Inferior parietal cortex (tissue), 1 donor: ENCODE measurements around the gene RUVBL2.
A peak's percentile ranks its signal among the peaks of the same experiment; 100 is the strongest.

Experiments used
- DNase-seq: peaks from one replicate; pipeline ENCODE4 v3.0.0-alpha.2; 2016; ENCODE audit errors: extremely low spot score

The RUVBL2 gene

GRCh38 chr19:48964205-48965039, 29.3 kb upstream of the RUVBL2 start:
- DNase-seq = peak; percentile 44

- peak; percentile 96 for DNase-seq
These were observed 28.5 kb upstream of the RUVBL2 start, which contains the start of gene FTL for GRCh38 chr19:48965040-48965805. Gene FTL (plus strand): TSS chr19:48965309. CDS start chr19:48965508, 199 bp downstream.

DNA sequence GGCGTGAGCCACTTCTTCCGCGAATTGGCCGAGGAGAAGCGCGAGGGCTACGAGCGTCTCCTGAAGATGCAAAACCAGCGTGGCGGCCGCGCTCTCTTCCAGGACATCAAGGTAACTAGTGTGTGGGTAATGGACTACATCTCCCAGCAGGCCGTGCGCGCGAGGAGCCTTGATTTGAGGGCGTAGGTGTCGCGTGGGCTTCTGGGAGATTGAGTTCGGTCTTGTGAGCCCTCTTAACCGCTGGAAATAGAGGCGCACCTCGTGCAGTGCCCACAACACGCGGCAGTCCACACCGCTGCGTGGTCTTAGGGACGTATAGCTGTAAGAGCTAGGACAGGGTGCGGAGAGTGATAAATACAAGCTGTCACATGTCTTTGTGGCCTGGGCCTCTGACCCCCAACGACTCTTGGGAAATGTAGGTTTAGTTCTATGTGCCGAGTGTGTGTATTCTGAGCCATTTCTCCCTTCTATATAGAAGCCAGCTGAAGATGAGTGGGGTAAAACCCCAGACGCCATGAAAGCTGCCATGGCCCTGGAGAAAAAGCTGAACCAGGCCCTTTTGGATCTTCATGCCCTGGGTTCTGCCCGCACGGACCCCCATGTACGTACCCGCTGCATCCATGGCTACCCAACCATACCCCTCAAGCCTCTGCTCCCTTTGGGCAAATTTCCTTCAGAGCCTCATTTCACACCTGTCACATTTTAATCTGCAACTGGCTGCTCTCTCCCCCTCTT, 27.7 kb upstream of the RUVBL2 start:
- peak; percentile 90 for DNase-seq

- no peak for DNase-seq
These were observed 26.9 kb upstream of the RUVBL2 start for GRCh38 chr19:48966541-48967345.

GRCh38 chr19:48967346-48968178, 26.1 kb upstream of the RUVBL2 start:
- peak; percentile 34 for DNase-seq

GRCh38 chr19:48968179-48968661, 25.5 kb upstream of the RUVBL2 start:
- DNase-seq = no peak

DNA sequence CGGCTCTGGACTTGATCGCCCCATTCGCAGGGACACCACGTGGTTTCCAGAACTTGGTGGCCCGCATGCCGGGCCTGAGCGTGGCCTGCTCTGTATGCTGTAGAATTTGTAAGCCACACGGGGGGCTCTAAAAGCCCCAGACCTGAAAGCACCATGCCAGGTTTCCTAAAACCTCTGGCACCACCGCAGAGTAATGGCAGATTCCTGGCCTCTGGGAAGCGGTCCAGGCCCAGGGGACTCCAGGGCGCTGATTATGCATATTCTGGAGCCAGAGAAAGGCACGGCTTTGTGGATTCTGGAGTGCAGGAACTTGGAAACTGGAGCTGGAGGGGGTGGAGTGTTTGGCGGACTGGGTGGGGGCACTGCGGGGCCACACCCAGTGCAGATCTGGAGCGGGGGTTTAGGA, 24.9 kb upstream of the RUVBL2 start:
- no peak for DNase-seq

DNA sequence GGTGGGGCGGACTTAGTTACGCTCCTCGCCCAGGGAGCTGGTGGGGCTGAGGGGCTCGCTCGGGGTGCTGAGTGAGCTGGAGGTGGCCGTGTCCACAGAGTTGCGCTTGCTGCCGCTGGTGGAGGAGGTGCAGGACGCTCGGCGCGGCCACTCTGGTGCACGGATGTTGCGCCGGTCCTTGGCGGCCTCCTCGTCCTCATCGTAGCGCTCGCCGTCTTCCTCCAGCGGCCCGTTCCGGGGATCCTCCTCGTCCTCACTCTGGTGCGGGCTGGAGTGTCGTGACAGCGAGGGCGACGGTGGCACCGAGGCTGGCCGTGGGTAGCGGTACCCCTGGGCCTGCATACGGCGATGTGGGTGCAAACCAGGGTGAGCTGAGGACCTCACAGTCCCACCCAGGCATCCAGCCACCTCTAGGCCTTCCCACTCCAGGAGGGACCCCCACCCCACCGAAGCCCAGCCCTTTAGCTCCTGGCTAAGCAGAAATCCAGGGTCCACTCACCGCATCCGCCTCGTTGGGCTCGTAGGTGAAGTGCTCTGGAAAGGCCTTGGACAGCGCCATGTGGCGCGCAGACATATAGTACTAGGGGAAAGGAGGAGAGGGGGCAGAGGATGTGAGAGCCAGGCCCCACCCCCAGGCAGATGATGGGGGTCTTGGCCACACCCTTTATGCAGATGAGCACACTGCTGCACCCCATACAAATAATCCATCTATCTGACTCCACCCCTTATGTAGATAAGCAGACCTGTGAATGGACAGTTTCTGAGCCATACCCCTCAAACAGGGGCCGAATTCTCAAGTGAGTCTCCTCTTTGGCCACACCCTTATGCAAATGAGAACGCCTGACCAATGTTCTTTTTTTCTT, 24.2 kb upstream of the RUVBL2 start:
- DNase-seq = no peak

- no peak for DNase-seq
These were observed 23.4 kb upstream of the RUVBL2 start for GRCh38 chr19:48970139-48970766.

DNA sequence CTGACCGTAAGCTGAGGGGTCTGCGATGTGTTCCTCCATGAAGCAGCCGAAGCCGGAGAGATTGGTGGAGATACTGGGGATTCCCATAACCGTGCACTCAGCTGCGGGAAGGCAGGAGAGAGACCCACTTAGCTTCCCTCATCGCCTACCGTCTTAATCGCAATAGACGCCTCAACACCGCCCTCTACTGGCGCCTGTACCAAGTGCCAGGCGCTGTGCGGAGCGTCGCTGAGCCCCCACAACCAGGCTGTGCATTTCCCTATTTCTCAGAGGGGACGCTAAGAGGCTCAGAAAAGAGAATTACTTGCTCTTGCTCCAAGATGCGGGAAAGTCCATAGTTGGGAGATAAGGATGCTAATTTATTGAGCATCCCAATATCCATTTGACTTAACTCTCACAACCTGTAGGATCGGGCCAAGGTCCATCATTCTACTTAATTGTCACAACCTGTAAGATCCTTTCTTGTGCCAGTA, 22.7 kb upstream of the RUVBL2 start:
- DNase-seq = peak; percentile 92

GRCh38 chr19:48975947-48976847, 17.5 kb upstream of the RUVBL2 start:
- no peak for DNase-seq

- no peak for DNase-seq
These were observed 16.6 kb upstream of the RUVBL2 start for GRCh38 chr19:48977061-48977460.

GRCh38 chr19:48982280-48982679, 11.4 kb upstream of the RUVBL2 start:
- DNase-seq = no peak

DNA sequence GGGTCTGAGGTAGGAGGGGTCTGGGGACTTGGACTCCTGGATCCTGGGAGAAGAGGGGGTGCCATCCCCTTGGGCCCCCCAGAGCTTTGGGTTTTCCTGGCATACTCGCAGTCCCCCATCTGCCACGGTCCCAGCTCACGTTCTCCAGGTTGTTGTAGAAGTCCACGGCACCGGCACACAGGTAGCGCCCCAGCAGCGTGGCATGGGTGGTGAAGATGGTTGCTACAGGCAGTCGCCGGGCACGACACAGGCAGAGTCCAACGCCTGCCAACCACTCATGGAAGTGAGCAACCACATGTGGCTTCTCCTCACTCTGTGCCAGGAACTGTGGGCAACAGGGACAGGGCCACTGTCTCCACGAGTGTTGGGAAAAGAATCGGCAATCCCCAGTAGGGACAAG, 8.0 kb upstream of the RUVBL2 start:
- DNase-seq = no peak

GRCh38 chr19:48986211-48986610, 7.5 kb upstream of the RUVBL2 start:
- no peak for DNase-seq

GRCh38 chr19:48987323-48987722, 6.4 kb upstream of the RUVBL2 start:
- DNase-seq = no peak

DNA sequence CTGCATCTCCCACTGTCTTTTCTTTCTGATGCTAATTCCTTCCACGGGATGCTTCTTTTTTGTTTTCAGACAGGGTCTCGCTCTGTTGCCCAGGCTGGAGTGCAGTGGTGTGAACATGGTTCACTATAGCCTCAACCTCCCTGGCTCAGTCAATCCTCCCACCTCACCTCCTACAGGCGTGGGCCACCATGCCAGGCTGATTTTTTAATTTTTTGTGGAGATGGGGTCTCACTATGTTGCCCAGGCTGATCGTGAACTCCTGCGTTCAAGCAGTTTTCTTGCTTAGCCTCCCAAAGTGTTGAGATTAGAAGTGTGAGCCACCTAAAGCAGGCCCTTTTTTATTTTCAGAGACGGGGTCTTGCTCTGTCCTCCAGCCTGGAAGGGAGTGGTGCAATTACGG, 5.4 kb upstream of the RUVBL2 start:
- DNase-seq = no peak

DNA sequence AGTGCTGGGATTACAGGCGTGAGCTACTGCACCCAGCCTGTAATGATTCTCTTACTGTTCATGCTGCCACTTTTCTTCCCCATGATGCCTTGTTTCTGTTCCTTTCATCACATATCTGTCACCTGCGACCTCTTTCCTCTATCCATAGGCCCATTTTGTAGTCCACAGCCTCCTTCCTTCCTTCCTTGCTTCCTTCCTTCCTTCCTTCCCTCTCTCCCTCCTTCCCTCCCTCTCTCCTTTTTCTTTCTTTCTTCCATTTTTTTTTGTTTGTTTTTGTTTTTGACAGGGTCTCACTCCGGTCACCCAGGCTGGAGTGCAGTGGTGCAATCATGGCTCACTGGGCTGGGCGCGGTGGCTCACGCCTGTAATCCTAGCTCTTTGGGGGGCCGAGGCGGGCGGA, 4.8 kb upstream of the RUVBL2 start:
- no peak for DNase-seq
